ENCODE data around the gene IVD. TPM values are rescaled to one million over a fixed set of nuclear protein-coding genes. Genes with fewer than 3 reads are reported as not detected.

Gene IVD
- polyA plus RNA-seq, 1 donor (not counting 4 experiments of a cell fraction or from before 2014, with no cell fraction given): 13.0 TPM

- Histone ChIP-seq H3K27ac (ENCODE audit: control insufficient read depth, insufficient read depth, low read length) (no peak overlapping the region), H3K9ac (ENCODE audit: control insufficient read depth, extremely low read depth, insufficient read depth, low read length) (no peak overlapping the region), H3K4me2 (ENCODE audit: control insufficient read depth, extremely low read depth, insufficient read depth, low read depth, low read length) (peak overlapping the region; percentile 56), H2AFZ (ENCODE audit: control insufficient read depth, low read length) (peak overlapping the region; percentile 64), H3K27me3 (ENCODE audit: control insufficient read depth, extremely low read depth, insufficient read depth, low read length) (no peaks in the 10 kb centered on the region), H3K36me3 (ENCODE audit: control insufficient read depth in 2 of 2, extremely low read depth in 1 of 2, insufficient read depth in 2 of 2, low read length in 2 of 2) (peaks cover 0 to under 1% of the 10 kb centered on the region in 2 experiments), H3K79me2 (ENCODE audit: control insufficient read depth, insufficient read depth, low read length) (no peaks in the 10 kb centered on the region), H3K9me3 (ENCODE audit: control insufficient read depth, low read depth, low read length) (no peaks in the 10 kb centered on the region), H4K20me1 (ENCODE audit: control insufficient read depth, extremely low read depth, insufficient read depth, low read length) (no peaks in the 10 kb centered on the region), H3K4me3 (ENCODE audit: control insufficient read depth in 2 of 3, extremely low read depth in 1 of 3, insufficient read depth in 2 of 3, low read depth in 1 of 3, low read length in 3 of 3) (peak overlapping the region in 1 of 3 experiments; percentile 44), H3K9me1 (ENCODE audit: control insufficient read depth, extremely low read depth, insufficient read depth, low read length) (no peaks in the 10 kb centered on the region), H3K4me1 (ENCODE audit: control insufficient read depth, extremely low read depth, insufficient read depth, low read length) (peaks cover 17% of the 10 kb centered on the region)
- DNase-seq (ENCODE audit: low read depth, low spot score) (no peak), FAIRE-seq (no peak)
- dilution Hi-C loops (cut with MboI; ENCODE audit: extremely low pct_ligation_motif_present, low sequenced_read_pairs): no loop called here
- TF ChIP-seq EZH2 (IDR thresholded peaks at IDR 0.05; ENCODE audit: low read length) (no peak), CTCF (optimal IDR thresholded peaks at IDR 0.05 in 1 of 3, IDR thresholded peaks at IDR 0.05 in 1 of 3, conservative IDR thresholded peaks at IDR 0.05 in 1 of 3; ENCODE audit: extremely low read depth in 1 of 3, insufficient read depth in 2 of 3, low read length in 3 of 3) (peak; percentile 86 to 98 (median 98))
Measured at GRCh38 chr15:40421246-40422157, 15.9 kb downstream of the IVD start.

- FAIRE-seq (no peak), DNase-seq (ENCODE audit: low read depth, low spot score) (no peak)
- Histone ChIP-seq H3K4me3 (ENCODE audit: control insufficient read depth in 2 of 3, extremely low read depth in 1 of 3, insufficient read depth in 2 of 3, low read depth in 1 of 3, low read length in 3 of 3) (no peak overlapping the region), H4K20me1 (ENCODE audit: control insufficient read depth, extremely low read depth, insufficient read depth, low read length) (no peaks in the 10 kb centered on the region), H3K27me3 (ENCODE audit: control insufficient read depth, extremely low read depth, insufficient read depth, low read length) (peaks cover 7% of the 10 kb centered on the region), H2AFZ (ENCODE audit: control insufficient read depth, low read length) (no peak overlapping the region), H3K27ac (ENCODE audit: control insufficient read depth, insufficient read depth, low read length) (no peak overlapping the region), H3K36me3 (ENCODE audit: control insufficient read depth in 2 of 2, extremely low read depth in 1 of 2, insufficient read depth in 2 of 2, low read length in 2 of 2) (no peaks in the 10 kb centered on the region), H3K9ac (ENCODE audit: control insufficient read depth, extremely low read depth, insufficient read depth, low read length) (no peak overlapping the region), H3K4me1 (ENCODE audit: control insufficient read depth, extremely low read depth, insufficient read depth, low read length) (peaks cover 18% of the 10 kb centered on the region), H3K79me2 (ENCODE audit: control insufficient read depth, insufficient read depth, low read length) (no peaks in the 10 kb centered on the region), H3K4me2 (ENCODE audit: control insufficient read depth, extremely low read depth, insufficient read depth, low read depth, low read length) (no peak overlapping the region), H3K9me1 (ENCODE audit: control insufficient read depth, extremely low read depth, insufficient read depth, low read length) (no peaks in the 10 kb centered on the region), H3K9me3 (ENCODE audit: control insufficient read depth, low read depth, low read length) (no peaks in the 10 kb centered on the region)
- dilution Hi-C loops (cut with MboI; ENCODE audit: extremely low pct_ligation_motif_present, low sequenced_read_pairs): no loop called here
- TF ChIP-seq EZH2 (IDR thresholded peaks at IDR 0.05; ENCODE audit: low read length) (no peak), CTCF (optimal IDR thresholded peaks at IDR 0.05 in 1 of 3, IDR thresholded peaks at IDR 0.05 in 1 of 3, conservative IDR thresholded peaks at IDR 0.05 in 1 of 3; ENCODE audit: extremely low read depth in 1 of 3, insufficient read depth in 2 of 3, low read length in 3 of 3) (no peak)
Measured at GRCh38 chr15:40424483-40425115, 19.0 kb downstream of the IVD start.

Measured in keratinocyte (primary cell).